Measurements from ENCODE around the gene LIPT1.
"Not testable (repeated sequence)": the region's sequence is repeated elsewhere in the genome, so short reads cannot be mapped to it uniquely, and the experiment has no call there.

Gene LIPT1

GRCh38 chr2:99154643-99155536 lies at the start of gene LIPT1, which contains the start of gene TSGA10:
Gene LIPT1 (plus strand): TSS chr2:99154967. CDS start chr2:99161958, 6,991 bp downstream.
Gene TSGA10 (minus strand): TSS chr2:99154942. CDS start chr2:99109439, 45,503 bp downstream.
- peak; percentile 95 for DNase-seq (ENCODE audit: low spot score)

GRCh38 chr2:99106913-99107312 lies 47.9 kb upstream of the LIPT1 start:
- DNase-seq (ENCODE audit: low spot score) = no peak

- DNase-seq (ENCODE audit: low spot score) = no peak
Observed at GRCh38 chr2:99111236-99111635, 43.5 kb upstream of the LIPT1 start.

GRCh38 chr2:99111945-99112344 lies 42.8 kb upstream of the LIPT1 start:
- DNase-seq (ENCODE audit: low spot score) = no peak

GRCh38 chr2:99112617-99113016 lies 42.1 kb upstream of the LIPT1 start:
- DNase-seq (ENCODE audit: low spot score) = no peak

- no peak for DNase-seq (ENCODE audit: low spot score)
Observed at GRCh38 chr2:99127981-99128380, 26.8 kb upstream of the LIPT1 start.

- not testable (repeated sequence) for DNase-seq (ENCODE audit: low spot score)
Observed at GRCh38 chr2:99135044-99135556, 19.7 kb upstream of the LIPT1 start.

- DNase-seq (ENCODE audit: low spot score) = no peak
Observed at GRCh38 chr2:99139003-99139402, 15.8 kb upstream of the LIPT1 start.

GRCh38 chr2:99140056-99140859 lies 14.5 kb upstream of the LIPT1 start:
- no peak for DNase-seq (ENCODE audit: low spot score)

- DNase-seq (ENCODE audit: low spot score) = no peak
Observed at GRCh38 chr2:99140860-99141109, 14.0 kb upstream of the LIPT1 start.

GRCh38 chr2:99141110-99142108 lies 13.4 kb upstream of the LIPT1 start, which contains the start of gene C2orf15:
Gene C2orf15 (plus strand): TSS chr2:99141707. CDS start chr2:99150559, 8,852 bp downstream.
- peak; percentile 90 for DNase-seq (ENCODE audit: low spot score)

GRCh38 chr2:99150706-99151105 lies 4.1 kb upstream of the LIPT1 start:
- DNase-seq (ENCODE audit: low spot score) = no peak

- no peak for DNase-seq (ENCODE audit: low spot score)
Observed at GRCh38 chr2:99152199-99152895, 2.4 kb upstream of the LIPT1 start.

GRCh38 chr2:99153921-99154604 lies 704 bp upstream of the LIPT1 start:
- peak; percentile 16 for DNase-seq (ENCODE audit: low spot score)

- DNase-seq (ENCODE audit: low spot score) = no peak
Observed at GRCh38 chr2:99156891-99157290, 2.1 kb downstream of the LIPT1 start.

GRCh38 chr2:99158599-99158998 lies 3.8 kb downstream of the LIPT1 start:
- DNase-seq (ENCODE audit: low spot score) = no peak

GRCh38 chr2:99159594-99159993 lies 4.8 kb downstream of the LIPT1 start:
- no peak for DNase-seq (ENCODE audit: low spot score)

- no peak for DNase-seq (ENCODE audit: low spot score)
Observed at GRCh38 chr2:99166218-99166617, 11.5 kb downstream of the LIPT1 start.

GRCh38 chr2:99169534-99169933 lies 14.8 kb downstream of the LIPT1 start:
- no peak for DNase-seq (ENCODE audit: low spot score)

GRCh38 chr2:99171377-99172140 lies 16.8 kb downstream of the LIPT1 start:
- no peak for DNase-seq (ENCODE audit: low spot score)
